Activated CD4-positive, alpha-beta T cell treated with anti-CD3 and anti-CD28 coated beads, Interleukin-10, Interleukin-2, amounts not matched to agents 100 ng/mL and 50 ng/mL, durations not matched to agents 16 hours and 8 hours (primary cell): ENCODE measurements around the gene KRTAP10-8.
"Not testable (repeated sequence)": the region's sequence is repeated elsewhere in the genome, so short reads cannot be mapped to it uniquely, and the experiment has no call there.

ENCODE experiments used
- DNase-seq: peaks from one replicate; pipeline ENCODE4 v3.0.0-alpha.2; 2020

The KRTAP10-8 gene

DNA sequence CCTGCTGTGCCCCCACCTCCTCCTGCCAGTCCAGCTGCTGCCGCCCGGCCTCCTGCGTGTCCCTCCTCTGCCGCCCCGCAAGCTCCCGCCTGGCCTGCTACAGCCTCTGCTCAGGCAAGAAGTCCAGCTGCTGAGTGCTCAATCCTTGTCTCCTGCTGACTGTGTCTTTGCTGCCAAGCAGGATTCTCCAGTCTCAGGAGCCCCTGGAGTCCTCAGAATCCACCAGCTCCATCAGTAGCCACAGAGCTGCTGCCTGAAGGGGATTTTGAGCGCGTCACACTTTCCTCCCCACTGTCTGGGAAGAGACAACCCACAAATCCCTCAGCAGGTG lies 35.3 kb downstream of the KRTAP10-8 start:
- no peak for DNase-seq

DNA sequence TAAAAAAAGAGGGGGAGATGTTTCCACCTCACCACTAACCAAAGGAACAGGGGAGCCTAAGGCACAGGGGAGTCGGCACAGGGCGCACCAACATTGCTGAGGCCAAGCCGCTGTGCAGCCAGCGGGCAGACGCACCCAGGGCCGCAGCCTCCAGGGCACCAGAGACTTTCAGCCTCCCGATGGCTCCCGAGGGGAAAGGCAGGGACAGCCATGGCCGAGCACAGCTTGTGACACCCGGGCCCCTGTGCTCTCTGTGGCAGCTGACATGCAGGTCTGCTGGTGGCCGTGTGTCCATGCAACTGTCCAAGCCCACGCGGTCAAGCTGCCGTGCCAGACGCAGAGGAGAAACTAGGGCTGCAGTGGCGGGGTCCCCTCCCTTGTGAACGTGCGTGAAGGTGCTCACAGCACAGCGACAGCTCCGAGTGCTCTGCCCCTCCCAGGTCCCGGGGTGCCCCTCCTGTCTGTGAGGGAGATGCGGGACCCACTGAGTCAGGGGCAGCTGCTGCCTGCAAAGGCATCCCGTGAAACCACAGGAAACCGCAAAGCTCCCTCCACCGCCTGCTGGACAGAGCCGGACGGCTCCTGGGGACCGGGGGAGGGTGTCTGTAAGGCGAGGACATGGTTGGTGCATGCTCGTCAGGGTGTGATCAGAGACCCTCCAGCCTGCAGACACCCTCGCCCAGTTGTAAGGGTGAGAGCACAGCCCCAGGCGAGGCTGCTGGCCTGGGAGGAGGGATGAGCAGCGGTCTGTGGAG lies 36.9 kb downstream of the KRTAP10-8 start:
- no peak for DNase-seq

DNA sequence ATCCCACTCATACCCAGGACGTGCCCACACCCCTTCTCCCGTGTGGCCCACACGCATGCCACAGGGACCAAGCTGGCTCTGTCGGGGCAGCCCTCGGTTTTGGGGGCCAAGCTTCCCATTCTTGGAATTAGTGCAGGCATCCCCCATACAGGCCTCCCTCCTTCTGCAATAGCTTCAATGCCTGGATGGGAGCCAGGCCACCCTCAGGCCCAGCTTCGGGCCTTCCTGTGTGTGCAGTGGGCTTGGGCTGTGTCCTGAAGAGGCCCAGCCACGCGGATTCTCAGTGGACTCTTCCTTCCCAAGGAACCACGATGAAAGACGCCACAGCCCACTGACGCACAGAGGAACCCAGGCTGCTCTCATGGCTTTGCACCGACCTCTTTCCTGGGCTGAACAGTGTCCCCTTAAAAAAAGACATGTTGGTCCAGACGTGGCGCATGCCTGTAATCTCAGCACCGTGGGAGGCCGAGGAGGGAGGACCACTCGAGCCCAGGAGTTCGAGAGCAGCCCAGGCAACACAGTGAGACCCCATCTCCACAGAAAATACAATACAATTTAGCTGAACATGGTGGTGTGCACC lies 37.7 kb downstream of the KRTAP10-8 start:
- no peak for DNase-seq

DNA sequence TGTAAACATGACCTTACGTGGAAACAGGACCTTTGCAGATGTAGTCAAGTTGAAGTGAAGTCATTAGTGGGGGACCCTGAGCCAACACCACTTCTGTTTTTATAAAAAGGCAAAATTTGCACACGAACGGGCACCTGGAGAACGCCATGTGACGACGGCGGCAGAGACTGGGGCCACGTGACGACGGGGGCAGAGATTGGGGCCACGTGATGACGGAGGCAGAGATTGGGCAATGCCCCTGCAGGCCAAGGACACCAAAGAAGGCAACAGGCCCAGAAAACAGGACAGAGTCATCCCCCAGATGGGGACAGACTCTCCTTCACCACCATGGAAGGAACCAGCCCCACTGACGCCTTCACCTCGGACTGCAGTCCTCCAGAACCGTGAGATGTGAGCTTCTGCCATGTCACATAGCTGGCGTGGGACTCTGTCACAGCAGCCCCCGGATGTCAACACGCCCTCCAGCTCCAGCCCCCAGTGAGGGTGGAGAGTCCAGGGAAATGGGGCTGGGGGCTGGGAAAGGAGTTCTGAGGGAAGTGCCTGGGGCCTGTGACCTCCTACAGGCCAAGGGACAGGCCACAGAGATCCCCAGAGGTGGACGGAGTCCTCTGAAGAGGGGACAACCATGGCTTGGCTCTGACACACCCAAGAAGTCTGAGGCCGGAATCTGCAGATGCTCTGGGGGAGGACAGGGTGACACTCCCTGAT lies 38.5 kb downstream of the KRTAP10-8 start:
- DNase-seq = no peak

DNA sequence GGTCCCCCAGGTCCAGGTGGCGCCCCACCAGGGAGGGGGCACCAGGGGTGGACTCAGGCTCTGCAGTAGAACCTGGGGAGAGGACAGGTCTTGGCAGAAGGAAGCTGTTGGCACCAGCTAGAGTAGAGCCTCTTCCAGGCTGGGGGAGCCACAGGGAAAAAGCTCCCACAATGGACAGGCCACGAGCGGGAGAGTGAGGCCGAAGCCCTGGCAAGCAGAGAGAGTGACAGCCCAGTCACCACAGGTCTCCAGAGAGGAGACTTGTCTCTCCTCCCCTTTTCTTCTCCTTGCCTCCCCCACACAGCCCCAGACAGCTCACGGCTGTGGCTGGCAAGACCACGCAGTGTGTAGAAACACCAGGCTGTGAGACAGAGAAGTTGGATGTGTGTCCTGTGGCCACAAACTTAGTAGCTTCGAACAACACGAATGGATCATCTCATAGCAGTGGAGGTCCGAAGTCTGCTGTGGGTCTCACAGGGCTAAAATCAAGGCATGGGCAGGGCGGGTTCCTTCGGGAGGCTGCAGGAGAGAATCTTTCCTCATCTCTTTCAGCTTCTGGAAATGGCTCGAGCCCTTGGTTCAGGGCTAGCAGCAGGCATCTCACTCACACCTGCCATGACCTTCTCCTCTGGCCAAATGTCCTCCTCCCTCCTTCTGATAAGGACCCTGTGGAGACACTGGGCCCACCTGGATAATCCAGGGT lies 39.2 kb downstream of the KRTAP10-8 start:
- no peak for DNase-seq

GRCh38 chr21:44653123-44653522 lies 41.2 kb downstream of the KRTAP10-8 start:
- no peak for DNase-seq

DNA sequence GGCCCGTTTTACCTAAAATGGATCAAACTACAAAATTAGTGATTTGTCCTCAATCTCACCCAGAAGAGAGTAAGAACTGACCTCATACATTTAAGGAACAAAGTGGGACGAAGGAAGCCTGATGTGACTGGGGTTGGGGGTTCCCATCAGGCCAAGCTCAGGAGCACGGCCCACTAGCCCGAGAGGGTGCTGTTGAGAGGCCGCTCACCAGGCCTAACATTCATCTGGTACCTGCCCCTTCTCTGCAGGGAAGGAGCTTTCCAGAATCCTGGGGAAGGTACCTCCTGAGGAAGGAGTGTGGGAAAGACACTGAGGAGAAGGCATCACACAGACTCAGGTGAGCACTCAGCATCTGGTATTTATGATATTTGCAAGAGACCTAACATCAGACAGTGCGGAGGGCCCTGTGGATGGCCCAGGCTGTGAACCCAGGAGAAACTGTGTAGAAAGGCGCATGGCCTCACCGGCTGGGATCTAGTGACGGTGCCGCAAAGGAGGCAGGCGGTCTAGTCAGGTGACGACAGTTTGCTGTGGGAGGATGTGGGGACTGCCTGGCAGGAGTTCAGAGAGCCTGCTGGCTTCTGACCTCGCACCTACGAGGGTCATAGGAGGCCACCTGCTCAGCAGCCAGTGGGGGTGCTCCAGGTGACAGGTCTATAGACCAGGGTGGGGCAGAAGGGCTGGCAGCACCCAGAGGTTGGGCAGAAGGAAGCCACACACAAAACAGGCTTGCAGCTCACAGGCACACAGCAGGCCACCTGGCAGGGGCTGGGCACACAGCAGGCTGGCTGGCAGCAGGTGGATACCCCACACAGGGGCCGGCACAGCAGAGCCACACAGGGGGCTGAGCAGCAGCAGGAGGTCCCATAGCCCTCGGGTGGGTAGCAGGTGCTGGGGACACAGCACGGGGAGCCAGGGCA lies 42.0 kb downstream of the KRTAP10-8 start:
- peak; percentile 13 for DNase-seq

DNA sequence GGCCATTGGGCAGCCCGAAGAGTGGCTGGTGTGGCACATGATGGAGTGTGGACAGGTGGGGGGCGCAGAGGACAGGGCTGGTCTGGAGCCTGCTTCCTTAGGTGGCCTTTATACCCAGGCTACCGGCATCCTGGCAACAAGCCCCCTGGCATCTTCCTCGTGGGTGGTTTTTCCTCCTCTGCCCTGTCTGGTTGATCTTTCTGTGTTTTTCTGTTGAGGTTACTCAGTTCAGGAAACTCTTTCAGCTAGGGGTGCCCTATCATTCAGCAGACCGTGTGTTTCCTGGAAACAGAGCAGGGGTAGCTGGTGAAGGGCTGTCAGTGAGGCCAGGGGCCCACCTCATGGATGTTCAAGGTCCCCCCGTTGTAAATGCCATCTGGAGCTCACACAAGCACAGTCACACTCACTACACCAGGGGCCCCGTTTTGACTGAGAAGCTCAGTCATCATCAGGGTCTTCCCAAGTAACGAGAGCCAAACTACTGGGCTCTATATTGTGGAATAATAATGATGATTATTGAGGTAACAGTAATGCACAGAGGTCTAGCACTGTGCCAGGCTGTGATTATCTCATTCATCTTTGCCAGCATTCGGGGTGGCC lies 42.8 kb downstream of the KRTAP10-8 start, which contains the start of gene KRTAP12-4:
TSS of gene KRTAP12-4 (minus strand) at position 84 of the 600 bp plus-strand sequence. CDS start at position 39, 45 bp downstream.
- DNase-seq = no peak

DNA sequence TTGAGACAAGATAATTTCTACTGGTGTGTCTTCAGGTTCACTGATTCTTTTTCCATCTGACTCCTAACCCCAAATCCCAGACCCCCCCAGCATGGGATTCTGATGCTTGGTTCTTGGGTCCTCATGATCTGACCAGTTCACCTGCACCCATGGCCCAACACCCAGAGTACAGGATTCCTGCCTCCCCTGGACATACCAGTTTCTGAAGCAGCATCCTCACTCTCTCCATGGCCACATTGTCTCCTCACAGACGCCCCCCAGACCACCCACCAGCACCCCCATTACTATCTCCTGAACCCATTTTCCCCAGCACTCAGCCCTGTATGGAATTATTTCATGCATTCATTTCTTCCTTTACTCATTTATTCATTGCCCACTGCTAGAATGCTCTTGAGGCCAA lies 45.0 kb downstream of the KRTAP10-8 start:
- DNase-seq = no peak

- peak; percentile 63 for DNase-seq
Observed at GRCh38 chr21:44657635-44658540, 46.0 kb downstream of the KRTAP10-8 start, which contains the start of gene KRTAP12-3. KRTAP12-3 (plus strand) TSS chr21:44657932; CDS start chr21:44657980, 48 bp downstream.

DNA sequence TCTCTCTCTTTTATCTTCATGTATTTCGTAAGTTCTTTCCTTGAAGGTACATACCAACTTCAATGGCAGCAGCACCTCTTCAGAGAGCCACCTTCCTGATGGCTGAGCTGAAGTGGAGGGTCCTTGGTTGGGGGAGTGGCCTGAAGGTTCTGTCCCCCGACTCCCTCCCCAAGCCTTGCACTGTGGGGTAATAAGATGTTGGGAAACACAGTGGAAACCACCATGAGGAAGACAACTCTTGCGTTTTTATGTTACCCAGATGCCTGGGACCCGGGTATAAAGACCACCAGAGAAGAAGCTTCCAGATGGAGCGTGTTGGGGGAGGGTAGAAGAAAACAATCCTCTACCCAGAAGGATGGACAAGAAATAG lies 46.6 kb downstream of the KRTAP10-8 start:
- no peak for DNase-seq

DNA sequence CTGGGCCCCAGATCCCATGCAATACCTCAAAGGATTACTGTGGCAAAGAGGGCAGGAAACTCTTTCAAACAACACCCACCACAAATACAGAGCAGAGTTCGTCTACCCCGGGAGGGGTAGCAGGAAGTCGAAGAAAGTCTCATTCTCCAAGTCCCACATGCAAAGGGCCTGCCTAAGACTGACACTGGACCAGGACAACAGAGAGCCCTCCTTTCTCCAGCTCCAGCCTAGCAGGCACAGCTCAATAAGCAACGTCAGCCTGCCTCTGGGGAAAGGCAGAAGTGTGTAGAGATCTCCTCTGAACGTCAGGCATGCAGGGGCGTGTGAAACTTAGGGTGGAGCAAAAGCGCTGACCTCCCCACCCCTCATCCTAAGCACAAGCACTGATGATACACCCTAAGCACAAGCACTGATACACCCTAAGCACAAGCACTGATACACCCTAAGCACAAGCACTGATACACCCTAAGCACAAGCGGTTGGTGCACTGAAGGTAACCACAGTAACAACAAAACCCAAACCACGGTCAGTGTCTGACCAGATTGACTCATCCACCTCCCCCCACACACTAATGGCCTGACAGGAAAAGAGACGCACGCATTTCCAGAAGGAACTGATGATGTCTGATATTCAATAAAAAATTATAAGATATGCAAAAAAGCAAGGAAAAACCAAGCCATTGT lies 47.2 kb downstream of the KRTAP10-8 start:
- DNase-seq = peak; percentile 26

GRCh38 chr21:44661567-44661966 lies 49.7 kb downstream of the KRTAP10-8 start:
- not testable (repeated sequence) for DNase-seq
